ENCODE results near the gene PPA1.
A peak's percentile ranks its signal among the peaks of the same experiment; 100 is the strongest.
"Not testable (repeated sequence)": the region's sequence is repeated elsewhere in the genome, so short reads cannot be mapped to it uniquely, and the experiment has no call there.

Gene PPA1

DNA sequence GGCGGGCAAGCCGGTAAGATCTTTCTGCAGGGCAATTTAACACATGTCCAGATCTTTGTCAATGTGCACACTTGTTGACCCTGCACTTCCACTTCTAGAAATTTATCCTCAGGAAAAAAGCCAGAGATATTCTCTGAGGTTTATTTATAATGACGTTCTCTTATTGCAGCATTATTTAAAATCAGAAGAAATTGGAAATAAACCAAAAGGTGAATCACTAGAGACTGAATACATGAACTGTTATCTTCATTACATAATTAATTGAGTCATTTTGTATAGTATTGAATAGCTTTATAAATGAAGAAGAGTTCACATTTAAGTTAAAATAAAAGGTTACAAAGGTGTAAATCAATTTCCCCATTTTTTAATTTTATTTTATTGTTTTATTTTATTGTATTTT lies 46.7 kb downstream of the PPA1 start:
- Histone ChIP-seq H3K27me3 (replicated peaks; ENCODE audit: control insufficient read depth, insufficient read depth, low read length) (no peaks in the 10 kb centered on the region), H3K4me3 (ENCODE audit: low read length) (no peak overlapping the region), H3K9ac (ENCODE audit: low read length) (no peak overlapping the region), H3K36me3 (ENCODE audit: control insufficient read depth, insufficient read depth, low read length, severe bottlenecking) (no peaks in the 10 kb centered on the region), H3K9me3 (ENCODE audit: control insufficient read depth, low read length) (no peaks in the 10 kb centered on the region), H3K4me1 (ENCODE audit: control insufficient read depth, insufficient read depth, low read length) (peaks cover 36% of the 10 kb centered on the region)
- DNase-seq (ENCODE audit: low read depth): no peak

DNA sequence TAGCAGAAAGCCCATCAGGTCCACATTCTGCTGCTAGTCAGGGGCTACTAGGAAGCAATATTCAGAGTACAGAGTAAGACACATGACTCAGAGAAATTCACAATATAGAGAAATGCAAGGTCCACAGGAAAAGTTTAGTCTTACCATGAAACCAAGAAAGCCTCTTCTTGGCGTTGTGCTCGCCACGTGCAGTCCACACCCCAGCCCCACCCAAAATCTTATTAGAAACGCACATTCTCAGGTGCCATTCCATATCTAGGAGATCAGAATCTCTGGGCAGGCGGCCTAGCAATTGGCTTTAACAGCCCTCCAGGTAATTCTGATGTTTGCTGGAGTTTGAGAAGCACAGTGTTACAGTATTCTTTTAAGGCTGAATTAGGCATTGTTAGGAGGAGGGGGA lies 47.1 kb downstream of the PPA1 start:
- DNase-seq (ENCODE audit: low read depth): no peak
- H3K4me1 ChIP-seq (ENCODE audit: control insufficient read depth, insufficient read depth, low read length): peaks cover 31% of the 10 kb centered on the region
- no peaks in the 10 kb centered on the region for H3K9me3 ChIP-seq (ENCODE audit: control insufficient read depth, low read length)
- H3K36me3 ChIP-seq (ENCODE audit: control insufficient read depth, insufficient read depth, low read length, severe bottlenecking): no peaks in the 10 kb centered on the region
- no peak overlapping the region for H3K4me3 ChIP-seq (ENCODE audit: low read length)
- H3K27me3 ChIP-seq (replicated peaks; ENCODE audit: control insufficient read depth, insufficient read depth, low read length): no peaks in the 10 kb centered on the region
- no peak overlapping the region for H3K9ac ChIP-seq (ENCODE audit: low read length)

DNA sequence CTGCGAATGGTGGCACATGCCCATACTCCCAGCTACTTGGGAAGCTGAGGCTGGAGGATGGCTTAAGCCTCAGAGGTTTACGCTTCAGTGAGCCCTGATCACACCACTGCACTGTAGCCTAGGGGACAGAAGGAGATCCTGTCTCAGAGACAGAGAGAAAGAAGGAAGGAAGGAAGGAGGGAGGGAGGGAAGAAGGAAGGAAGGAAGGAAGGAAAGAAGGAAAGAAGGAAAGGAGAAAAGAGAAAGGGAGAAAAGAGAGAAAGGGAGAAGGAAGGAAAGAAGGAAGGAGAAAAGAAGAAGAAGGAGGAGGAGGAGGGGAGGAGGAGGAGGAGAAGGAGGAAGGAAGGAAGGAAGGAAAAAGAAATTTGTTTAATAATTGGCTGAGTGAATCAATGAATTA lies 49.9 kb downstream of the PPA1 start:
- H3K9ac ChIP-seq (ENCODE audit: low read length): no peak overlapping the region
- H3K9me3 ChIP-seq (ENCODE audit: control insufficient read depth, low read length): peaks cover 14% of the 10 kb centered on the region
- H3K4me1 ChIP-seq (ENCODE audit: control insufficient read depth, insufficient read depth, low read length): peaks cover 7% of the 10 kb centered on the region
- H3K4me3 ChIP-seq (ENCODE audit: low read length): no peak overlapping the region
- H3K36me3 ChIP-seq (ENCODE audit: control insufficient read depth, insufficient read depth, low read length, severe bottlenecking): no peaks in the 10 kb centered on the region
- no peaks in the 10 kb centered on the region for H3K27me3 ChIP-seq (replicated peaks; ENCODE audit: control insufficient read depth, insufficient read depth, low read length)
- DNase-seq (ENCODE audit: low read depth): no peak

DNA sequence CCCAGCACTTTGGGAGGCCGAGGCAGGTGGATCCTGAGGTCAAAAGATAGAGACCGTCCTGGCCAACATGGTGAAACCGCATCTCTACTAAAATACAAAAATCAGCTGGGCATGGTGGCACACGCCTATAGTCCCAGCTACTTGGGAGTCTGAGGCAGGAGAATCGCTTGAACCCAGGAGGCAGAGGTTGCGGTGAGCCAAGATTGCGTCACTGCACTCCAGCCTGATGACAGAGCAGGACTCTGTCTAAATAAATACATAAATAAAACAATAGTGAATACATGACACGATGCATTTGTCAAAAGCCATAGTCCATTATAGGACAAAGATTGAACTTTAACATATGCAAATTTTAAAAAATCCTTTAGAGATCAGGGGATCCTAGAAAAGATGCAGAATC lies 54.0 kb downstream of the PPA1 start:
- not testable (repeated sequence) for H3K4me1 ChIP-seq (ENCODE audit: control insufficient read depth, insufficient read depth, low read length); H3K36me3 ChIP-seq (ENCODE audit: control insufficient read depth, insufficient read depth, low read length, severe bottlenecking); H3K4me3 ChIP-seq (ENCODE audit: low read length); H3K9ac ChIP-seq (ENCODE audit: low read length); DNase-seq (ENCODE audit: low read depth); H3K27me3 ChIP-seq (replicated peaks; ENCODE audit: control insufficient read depth, insufficient read depth, low read length)
- peaks cover 14% of the 10 kb centered on the region for H3K9me3 ChIP-seq (ENCODE audit: control insufficient read depth, low read length)

DNA sequence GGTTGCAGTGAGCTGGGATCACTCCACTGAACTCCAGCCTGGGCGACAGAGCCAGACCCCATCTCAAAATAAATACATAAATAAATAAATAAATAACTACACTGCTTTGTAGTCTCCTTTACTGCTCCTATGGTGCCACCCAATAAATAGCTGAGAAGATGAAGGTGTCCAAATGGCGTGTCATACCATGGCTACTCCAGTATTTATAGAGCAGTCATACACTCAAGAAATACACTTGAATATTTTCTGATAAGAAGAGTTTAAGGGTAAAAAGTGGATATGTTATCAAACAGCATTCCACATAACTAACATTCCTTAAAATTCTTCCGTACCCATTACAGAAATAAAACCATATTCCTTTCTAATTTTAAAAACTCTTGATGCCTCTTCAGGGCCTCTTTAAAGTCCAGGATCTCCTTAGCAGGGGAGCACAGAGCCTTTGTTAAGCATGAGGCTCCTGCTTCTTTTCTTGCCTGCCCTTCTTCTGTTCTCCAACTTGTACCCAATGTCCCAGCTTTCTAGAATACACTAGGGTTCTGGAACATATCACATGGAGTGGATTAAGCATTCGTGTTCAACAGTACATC lies 55.0 kb downstream of the PPA1 start:
- no peak overlapping the region for H3K4me3 ChIP-seq (ENCODE audit: low read length)
- no peaks in the 10 kb centered on the region for H3K27me3 ChIP-seq (replicated peaks; ENCODE audit: control insufficient read depth, insufficient read depth, low read length)
- no peaks in the 10 kb centered on the region for H3K36me3 ChIP-seq (ENCODE audit: control insufficient read depth, insufficient read depth, low read length, severe bottlenecking)
- DNase-seq (ENCODE audit: low read depth): no peak
- H3K4me1 ChIP-seq (ENCODE audit: control insufficient read depth, insufficient read depth, low read length): no peaks in the 10 kb centered on the region
- no peak overlapping the region for H3K9ac ChIP-seq (ENCODE audit: low read length)
- H3K9me3 ChIP-seq (ENCODE audit: control insufficient read depth, low read length): peaks cover 14% of the 10 kb centered on the region

DNA sequence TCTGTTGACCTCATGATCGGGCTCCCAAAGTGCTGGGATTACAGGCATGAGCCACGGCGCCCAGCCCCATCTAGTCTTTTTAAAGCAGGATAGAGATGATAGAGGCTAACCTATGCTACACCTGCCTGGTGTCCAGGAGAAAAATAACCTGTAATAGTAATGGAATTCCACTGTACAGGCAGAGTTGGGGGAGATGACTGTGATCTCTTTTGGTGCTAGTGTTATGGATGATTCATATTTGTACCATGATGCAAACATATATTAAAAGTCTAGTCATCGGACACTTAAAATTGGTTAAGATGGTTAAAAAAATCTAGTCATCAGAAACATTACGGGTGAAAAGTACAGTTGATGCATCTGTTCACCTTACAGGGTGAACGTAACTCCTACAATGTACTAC lies 56.8 kb downstream of the PPA1 start:
- H3K9me3 ChIP-seq (ENCODE audit: control insufficient read depth, low read length): peaks cover 14% of the 10 kb centered on the region
- H3K36me3 ChIP-seq (ENCODE audit: control insufficient read depth, insufficient read depth, low read length, severe bottlenecking): no peaks in the 10 kb centered on the region
- no peak for DNase-seq (ENCODE audit: low read depth)
- H3K27me3 ChIP-seq (replicated peaks; ENCODE audit: control insufficient read depth, insufficient read depth, low read length): no peaks in the 10 kb centered on the region
- H3K9ac ChIP-seq (ENCODE audit: low read length): no peak overlapping the region
- H3K4me3 ChIP-seq (ENCODE audit: low read length): no peak overlapping the region
- peaks cover under 1% of the 10 kb centered on the region for H3K4me1 ChIP-seq (ENCODE audit: control insufficient read depth, insufficient read depth, low read length)

DNA sequence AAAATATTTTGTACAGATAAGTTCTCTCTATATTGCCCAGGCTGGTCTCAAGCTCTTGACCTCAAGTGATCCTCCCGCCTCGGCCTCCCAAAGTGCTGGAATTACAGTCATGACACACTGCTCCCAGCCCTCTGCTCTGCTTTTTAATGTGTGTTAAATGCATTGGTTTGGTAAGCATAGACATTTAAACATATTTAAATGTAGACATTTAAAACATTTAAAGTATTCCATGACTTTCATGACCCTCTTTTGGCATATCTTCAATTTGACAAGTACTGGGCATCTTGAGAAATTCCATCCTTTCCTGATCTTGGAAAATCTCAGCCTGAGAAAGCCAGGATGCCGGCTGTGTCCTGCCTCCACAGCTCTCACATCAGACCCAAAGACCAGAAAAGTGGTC lies 57.7 kb downstream of the PPA1 start:
- H3K27me3 ChIP-seq (replicated peaks; ENCODE audit: control insufficient read depth, insufficient read depth, low read length): no peaks in the 10 kb centered on the region
- H3K36me3 ChIP-seq (ENCODE audit: control insufficient read depth, insufficient read depth, low read length, severe bottlenecking): no peaks in the 10 kb centered on the region
- peaks cover 5% of the 10 kb centered on the region for H3K4me1 ChIP-seq (ENCODE audit: control insufficient read depth, insufficient read depth, low read length)
- no peak overlapping the region for H3K4me3 ChIP-seq (ENCODE audit: low read length)
- no peak for DNase-seq (ENCODE audit: low read depth)
- peaks cover 12% of the 10 kb centered on the region for H3K9me3 ChIP-seq (ENCODE audit: control insufficient read depth, low read length)
- H3K9ac ChIP-seq (ENCODE audit: low read length): no peak overlapping the region

DNA sequence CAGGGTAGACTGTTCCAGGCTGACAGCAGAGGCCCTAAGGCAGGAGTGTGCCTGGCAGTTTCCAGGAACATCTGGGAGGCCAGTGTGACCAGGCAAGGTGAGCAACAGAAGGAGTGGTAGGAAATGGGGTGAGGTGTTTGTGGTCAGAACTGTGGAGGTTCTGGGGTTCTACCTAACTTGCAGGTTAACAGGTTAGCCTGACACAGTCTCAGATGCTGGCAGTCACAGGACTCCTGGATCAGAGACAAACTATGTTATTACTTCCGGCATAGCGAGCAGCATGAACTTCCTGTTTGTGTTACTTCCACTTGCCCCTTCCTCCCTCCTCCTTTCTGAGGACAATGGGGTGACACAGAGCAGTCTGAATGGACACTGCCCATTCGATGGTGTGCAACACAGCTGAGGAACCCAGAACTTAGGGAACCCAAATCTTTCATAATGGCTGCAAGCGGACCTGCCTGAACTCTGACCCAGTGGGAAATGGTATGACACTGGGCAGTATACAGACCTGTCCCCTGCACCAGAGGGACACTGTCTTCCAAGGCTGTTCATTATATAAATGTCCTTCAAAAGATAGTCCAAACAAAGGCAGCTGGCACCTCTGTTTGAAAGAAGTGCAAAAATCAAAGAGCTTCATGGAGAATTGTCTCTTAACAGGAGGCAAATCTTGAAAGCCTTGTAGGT lies 59.0 kb downstream of the PPA1 start:
- no peaks in the 10 kb centered on the region for H3K27me3 ChIP-seq (replicated peaks; ENCODE audit: control insufficient read depth, insufficient read depth, low read length)
- H3K4me1 ChIP-seq (ENCODE audit: control insufficient read depth, insufficient read depth, low read length): peaks cover 5% of the 10 kb centered on the region
- H3K9me3 ChIP-seq (ENCODE audit: control insufficient read depth, low read length): no peaks in the 10 kb centered on the region
- no peaks in the 10 kb centered on the region for H3K36me3 ChIP-seq (ENCODE audit: control insufficient read depth, insufficient read depth, low read length, severe bottlenecking)
- no peak for DNase-seq (ENCODE audit: low read depth)
- H3K9ac ChIP-seq (ENCODE audit: low read length): no peak overlapping the region
- H3K4me3 ChIP-seq (ENCODE audit: low read length): no peak overlapping the region

DNA sequence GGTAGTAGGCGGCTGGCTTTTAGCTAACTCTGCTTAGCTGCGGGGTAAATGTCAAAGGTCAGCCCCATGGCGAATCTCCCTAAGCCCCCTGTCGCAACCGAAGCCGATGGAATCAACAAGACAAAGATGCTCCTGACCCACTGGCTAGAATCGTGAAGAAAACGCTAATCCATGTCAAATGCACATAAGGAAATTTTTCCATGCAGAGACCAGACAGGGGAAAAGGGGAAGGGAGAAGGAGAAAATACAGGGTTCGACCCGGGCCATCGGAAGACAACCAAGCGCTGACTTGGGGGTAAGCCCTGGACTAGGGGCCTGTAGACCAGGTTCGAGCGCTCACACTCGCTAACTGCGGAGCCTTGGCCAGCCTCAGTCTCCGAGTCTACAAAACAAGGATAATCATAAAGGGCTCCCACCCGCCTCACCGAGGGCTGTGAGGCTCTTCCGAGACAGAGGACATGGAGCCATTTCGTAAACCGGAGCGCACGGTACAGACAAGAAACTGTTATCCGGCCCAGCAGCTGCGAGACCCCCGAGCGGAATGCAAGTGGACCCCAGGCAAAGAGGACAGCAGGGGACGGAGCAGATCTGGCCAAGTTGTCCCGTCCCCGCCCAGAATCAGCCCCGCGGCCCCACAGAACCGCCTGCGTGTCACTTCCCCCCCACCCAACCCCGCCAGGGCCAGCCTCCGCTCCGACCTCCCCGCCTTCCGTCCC lies 63.4 kb downstream of the PPA1 start:
- peak overlapping the region; percentile 100 for H3K9ac ChIP-seq (ENCODE audit: low read length)
- H3K27me3 ChIP-seq (replicated peaks; ENCODE audit: control insufficient read depth, insufficient read depth, low read length): no peaks in the 10 kb centered on the region
- H3K9me3 ChIP-seq (ENCODE audit: control insufficient read depth, low read length): no peaks in the 10 kb centered on the region
- DNase-seq (ENCODE audit: low read depth): peak; percentile 70
- peaks cover 27% of the 10 kb centered on the region for H3K36me3 ChIP-seq (ENCODE audit: control insufficient read depth, insufficient read depth, low read length, severe bottlenecking)
- H3K4me3 ChIP-seq (ENCODE audit: low read length): peak overlapping the region; percentile 95
- H3K4me1 ChIP-seq (ENCODE audit: control insufficient read depth, insufficient read depth, low read length): peaks cover 36% of the 10 kb centered on the region

DNA sequence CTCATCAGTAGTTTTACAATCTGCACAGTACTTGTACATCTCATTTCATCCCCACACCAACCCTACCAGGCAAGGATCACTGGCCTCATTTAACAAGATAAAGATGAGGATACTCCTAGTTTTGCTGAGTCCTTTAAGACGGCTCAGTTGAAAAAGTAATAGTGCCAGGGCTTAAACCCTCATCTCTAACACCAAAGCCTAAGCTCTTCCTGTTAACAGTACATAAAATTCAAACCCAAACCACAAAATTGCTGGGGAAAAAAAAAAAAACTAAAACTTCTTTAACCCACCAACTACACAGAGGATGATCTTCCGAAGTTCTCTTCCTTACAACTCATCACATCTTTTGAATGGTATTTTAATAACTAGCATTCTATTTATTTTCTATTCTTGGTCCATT lies 64.2 kb downstream of the PPA1 start:
- Histone ChIP-seq H3K27me3 (replicated peaks; ENCODE audit: control insufficient read depth, insufficient read depth, low read length) (no peaks in the 10 kb centered on the region), H3K36me3 (ENCODE audit: control insufficient read depth, insufficient read depth, low read length, severe bottlenecking) (peaks cover 35% of the 10 kb centered on the region), H3K4me1 (ENCODE audit: control insufficient read depth, insufficient read depth, low read length) (peaks cover 44% of the 10 kb centered on the region), H3K9ac (ENCODE audit: low read length) (peak overlapping the region; percentile 100), H3K4me3 (ENCODE audit: low read length) (peak overlapping the region; percentile 95), H3K9me3 (ENCODE audit: control insufficient read depth, low read length) (no peaks in the 10 kb centered on the region)
- no peak for DNase-seq (ENCODE audit: low read depth)

DNA sequence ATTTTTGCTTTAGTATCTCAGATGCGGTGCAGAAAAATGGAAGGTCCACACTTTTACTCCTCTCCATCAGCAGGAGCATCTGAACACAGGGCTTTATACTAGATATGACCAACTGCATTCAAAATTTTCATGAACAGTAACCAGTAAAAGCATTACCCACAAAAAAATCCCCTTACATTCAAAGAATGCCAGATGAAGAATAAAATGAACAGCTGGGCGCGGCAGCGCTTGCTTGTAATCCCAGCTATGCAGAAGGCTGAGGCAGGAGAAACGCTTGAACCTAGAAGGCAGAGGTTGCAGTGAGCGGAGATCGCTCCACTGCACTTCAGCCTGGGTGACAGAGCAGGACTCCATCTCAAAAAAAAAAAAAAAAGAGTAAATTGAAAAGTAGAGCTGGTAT lies 66.0 kb downstream of the PPA1 start:
- Histone ChIP-seq H3K9me3 (ENCODE audit: control insufficient read depth, low read length) (no peaks in the 10 kb centered on the region), H3K4me1 (ENCODE audit: control insufficient read depth, insufficient read depth, low read length) (peaks cover 60% of the 10 kb centered on the region), H3K27me3 (replicated peaks; ENCODE audit: control insufficient read depth, insufficient read depth, low read length) (no peaks in the 10 kb centered on the region), H3K36me3 (ENCODE audit: control insufficient read depth, insufficient read depth, low read length, severe bottlenecking) (peaks cover 48% of the 10 kb centered on the region), H3K4me3 (ENCODE audit: low read length) (peak overlapping the region; percentile 95), H3K9ac (ENCODE audit: low read length) (peak overlapping the region; percentile 77)
- DNase-seq (ENCODE audit: low read depth): no peak

Measured in adipocyte (in vitro differentiated cells).